Tibial nerve (tissue), 4 donors: Measurements from ENCODE around the gene PANK4. TPM values are rescaled to one million over a fixed set of nuclear protein-coding genes. Genes with fewer than 3 reads are reported as not detected.

ENCODE experiments used
- DNase-seq, 2 donors: peaks; one replicate each; pipeline ENCODE4 v3.0.0-alpha.2; 2019; ENCODE audit warnings: low spot score in 2 of 2
- H3K27ac ChIP-seq, 4 donors: fragments of 200-600 bp; sonication (generic) in 3 of 4; one replicate each; pipeline ENCODE4 v1.5.1; 2017 to 2019; ENCODE audit warnings: mild to moderate bottlenecking in 1 of 4
- H3K27me3 ChIP-seq, 2 donors: fragments of 200-600 bp; sonication (generic) in 1 of 2; one replicate each; pipeline versions ENCODE4 v1.5.1 to v1.6.0; 2017 to 2019
- H3K36me3 ChIP-seq, 3 donors: fragments of 200-600 bp; sonication (generic); one replicate each; pipeline ENCODE4 v1.5.1; 2018 to 2019
- H3K4me1 ChIP-seq, 4 donors: fragments of 200-600 bp; sonication (generic) in 3 of 4; one replicate each; pipeline ENCODE4 v1.5.1; 2017 to 2019
- H3K4me3 ChIP-seq, 4 donors: fragments of 200-600 bp; sonication (generic) in 3 of 4; one replicate each; pipeline ENCODE4 v1.5.1; 2017 to 2019; ENCODE audit warnings: mild to moderate bottlenecking in 1 of 4, moderate library complexity in 1 of 4
- H3K9me3 ChIP-seq, 4 donors: fragments of 200-600 bp; sonication (generic) in 3 of 4; one replicate each; pipeline ENCODE4 v1.5.1; 2017 to 2019
- EP300 ChIP-seq, 2 donors: sonication (generic); formaldehyde crosslinking; IDR thresholded peaks; one replicate each; pipeline ENCODE4 v1.6.1; 2017; ENCODE audit warnings: antibody characterized with exemption in 2 of 2, mild to moderate bottlenecking in 1 of 2
- POLR2A ChIP-seq, 2 donors: fragments of 450-650 bp; IDR thresholded peaks; one replicate each; pipeline ENCODE4 v1.6.1; 2017; ENCODE audit warnings: antibody characterized with exemption in 2 of 2, mild to moderate bottlenecking in 2 of 2, moderate library complexity in 2 of 2
- WGBS, 2 donors: methylation state at CpG; one replicate each; pipeline ENCODE4 v1.1.5; 2018; 5-methylcytosine and 5-hydroxymethylcytosine counted together
- total RNA-seq, 4 donors: library from RNA; depleted of rRNA; stranded (reverse); fragments of >200 nt; gene quantifications; one replicate each; pipeline ENCODE4 v1.1.0, GENCODE V29; 2016
- TF ChIP-seq, protein P1 (sequence below), 5 experiments: fragments of 200-600 bp in 3 of 5; fragments of 450-650 bp in 2 of 5; sonication (generic) in 3 of 5; IDR thresholded peaks; one replicate each; pipeline ENCODE4 v1.5.1; 2016 to 2019; ENCODE audit warnings: antibody characterized with exemption in 5 of 5, mild to moderate bottlenecking in 3 of 5, moderate library complexity in 2 of 5

PANK4 gene
- total RNA-seq, 4 donors from 2014 or later: 14.2 to 50.0 (median 38.1) TPM

DNA sequence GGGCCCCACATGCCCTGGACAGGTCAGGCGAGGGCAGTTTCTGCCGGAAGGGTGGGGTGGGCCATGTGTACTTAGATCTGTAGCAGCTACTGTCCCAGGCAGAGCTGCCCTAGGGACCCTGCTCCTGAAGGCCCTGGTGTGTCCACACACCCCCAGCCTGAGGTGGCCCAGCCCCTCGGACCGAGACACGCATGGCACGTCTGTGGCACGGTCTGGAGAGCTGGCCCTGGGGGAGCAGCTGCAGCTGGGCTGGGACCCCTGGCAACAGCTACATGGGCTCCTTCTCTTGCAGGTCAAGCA, 24.6 kb downstream of the PANK4 start:
- Histone ChIP-seq H3K4me3 (no peak overlapping the region), H3K27ac (no peak overlapping the region), H3K27me3 (peaks cover 2 to 77% of the 10 kb centered on the region in 2 donors), H3K4me1 (peaks cover 0 to 22% (median 4%) of the 10 kb centered on the region in 4 donors), H3K9me3 (no peaks in the 10 kb centered on the region), H3K36me3 (no peaks in the 10 kb centered on the region)
- 39 to 57% methylated on average over 6 to 7 of the region's 7 CpGs for WGBS, 2 donors
- no peak for DNase-seq
- no peak for TF ChIP-seq EP300 (IDR thresholded peaks at IDR 0.05)
- TF ChIP-seq POLR2A (IDR thresholded peaks at IDR 0.05): no peak
- TF ChIP-seq, protein P1, sequence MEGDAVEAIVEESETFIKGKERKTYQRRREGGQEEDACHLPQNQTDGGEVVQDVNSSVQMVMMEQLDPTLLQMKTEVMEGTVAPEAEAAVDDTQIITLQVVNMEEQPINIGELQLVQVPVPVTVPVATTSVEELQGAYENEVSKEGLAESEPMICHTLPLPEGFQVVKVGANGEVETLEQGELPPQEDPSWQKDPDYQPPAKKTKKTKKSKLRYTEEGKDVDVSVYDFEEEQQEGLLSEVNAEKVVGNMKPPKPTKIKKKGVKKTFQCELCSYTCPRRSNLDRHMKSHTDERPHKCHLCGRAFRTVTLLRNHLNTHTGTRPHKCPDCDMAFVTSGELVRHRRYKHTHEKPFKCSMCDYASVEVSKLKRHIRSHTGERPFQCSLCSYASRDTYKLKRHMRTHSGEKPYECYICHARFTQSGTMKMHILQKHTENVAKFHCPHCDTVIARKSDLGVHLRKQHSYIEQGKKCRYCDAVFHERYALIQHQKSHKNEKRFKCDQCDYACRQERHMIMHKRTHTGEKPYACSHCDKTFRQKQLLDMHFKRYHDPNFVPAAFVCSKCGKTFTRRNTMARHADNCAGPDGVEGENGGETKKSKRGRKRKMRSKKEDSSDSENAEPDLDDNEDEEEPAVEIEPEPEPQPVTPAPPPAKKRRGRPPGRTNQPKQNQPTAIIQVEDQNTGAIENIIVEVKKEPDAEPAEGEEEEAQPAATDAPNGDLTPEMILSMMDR (IDR thresholded peaks at IDR 0.05): no peak

DNA sequence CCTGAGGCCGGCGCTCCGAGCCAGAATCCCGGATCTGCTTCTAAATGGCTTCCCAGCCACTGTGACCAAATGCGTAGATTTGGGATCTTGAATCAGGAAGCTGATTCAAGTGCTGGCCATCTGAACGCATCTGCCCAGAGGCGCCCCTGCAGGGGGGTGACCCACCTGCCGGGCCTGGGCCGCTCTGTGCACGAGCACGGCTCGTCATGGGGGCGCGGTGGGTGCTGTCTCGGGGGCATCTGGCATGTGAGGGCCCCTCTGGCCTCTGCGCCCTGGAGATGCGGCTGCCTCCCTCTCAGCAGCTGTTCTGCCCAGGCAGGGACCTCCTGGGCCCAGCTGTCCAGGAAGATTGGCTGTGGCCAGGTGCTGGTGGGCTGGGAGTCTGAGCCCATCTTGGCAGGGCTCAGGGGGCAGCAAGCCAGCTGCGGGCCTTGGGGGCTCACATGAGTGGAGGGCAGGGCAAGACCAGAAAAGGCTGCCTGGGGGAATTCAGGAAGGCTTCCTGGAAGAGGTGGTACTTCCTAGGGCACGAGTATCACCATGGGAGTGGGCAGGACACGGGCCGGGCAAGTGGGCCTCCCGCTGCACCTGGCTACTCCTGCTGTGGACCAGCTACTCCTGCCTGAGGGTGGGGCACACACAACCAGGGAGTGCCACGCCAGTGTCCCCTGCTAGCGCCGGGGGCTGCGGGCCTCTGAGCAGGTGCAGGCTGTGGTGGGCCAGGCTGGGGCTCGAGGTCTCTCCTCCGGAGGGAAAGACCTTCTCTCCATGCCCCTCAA, 25.2 kb downstream of the PANK4 start:
- TF ChIP-seq, protein P1 (IDR thresholded peaks at IDR 0.05): no peak
- no peak for TF ChIP-seq POLR2A (IDR thresholded peaks at IDR 0.05)
- TF ChIP-seq EP300 (IDR thresholded peaks at IDR 0.05): no peak
- Histone ChIP-seq H3K4me3 (no peak overlapping the region), H3K36me3 (no peaks in the 10 kb centered on the region), H3K27ac (no peak overlapping the region), H3K9me3 (no peaks in the 10 kb centered on the region), H3K4me1 (peaks cover 0 to 17% (median 4%) of the 10 kb centered on the region in 4 donors), H3K27me3 (peaks cover 2 to 77% of the 10 kb centered on the region in 2 donors)
- WGBS, 2 donors: 66 to 72% methylated on average over 20 to 28 of the region's 28 CpGs
- DNase-seq: no peak

DNA sequence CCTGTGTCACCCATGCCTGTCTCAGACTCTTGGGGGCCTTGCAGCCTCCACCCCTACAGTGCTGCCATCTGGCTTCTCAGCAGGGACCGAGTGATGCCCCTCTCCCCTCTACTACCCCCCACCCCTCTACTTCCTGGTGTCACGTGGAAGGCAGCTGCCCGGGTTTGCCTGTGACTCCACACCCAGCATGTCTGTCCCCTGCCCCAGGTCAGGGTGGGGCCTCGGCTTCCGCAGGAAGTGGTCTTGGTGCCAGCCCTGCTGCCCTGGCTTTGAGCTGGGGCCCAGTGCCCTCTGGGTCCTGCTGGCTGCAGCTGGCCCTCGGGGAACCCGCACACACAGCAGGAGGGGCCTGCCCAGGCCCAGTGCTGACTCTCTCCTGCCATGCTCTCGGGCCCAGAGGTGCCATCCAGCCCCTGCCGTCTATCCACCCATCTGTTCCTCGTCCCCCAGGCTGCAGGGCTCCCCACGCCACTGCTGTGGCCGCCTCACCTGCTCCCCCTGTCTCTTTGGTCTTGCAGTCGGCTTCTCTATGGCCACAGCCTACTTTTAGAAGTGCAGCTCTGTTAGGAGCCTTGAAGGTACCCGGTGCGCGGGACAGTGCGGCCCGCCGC, 26.3 kb downstream of the PANK4 start:
- Histone ChIP-seq H3K27me3 (peaks cover 2 to 76% of the 10 kb centered on the region in 2 donors), H3K36me3 (no peaks in the 10 kb centered on the region), H3K4me1 (peaks cover 0 to 11% (median 4%) of the 10 kb centered on the region in 4 donors), H3K4me3 (no peak overlapping the region), H3K27ac (no peak overlapping the region), H3K9me3 (no peaks in the 10 kb centered on the region)
- no peak for DNase-seq
- TF ChIP-seq, protein P1 (IDR thresholded peaks at IDR 0.05): no peak
- no peak for TF ChIP-seq EP300 (IDR thresholded peaks at IDR 0.05)
- no peak for TF ChIP-seq POLR2A (IDR thresholded peaks at IDR 0.05)
- 45 to 49% methylated on average over 19 of the region's 19 CpGs for WGBS, 2 donors

DNA sequence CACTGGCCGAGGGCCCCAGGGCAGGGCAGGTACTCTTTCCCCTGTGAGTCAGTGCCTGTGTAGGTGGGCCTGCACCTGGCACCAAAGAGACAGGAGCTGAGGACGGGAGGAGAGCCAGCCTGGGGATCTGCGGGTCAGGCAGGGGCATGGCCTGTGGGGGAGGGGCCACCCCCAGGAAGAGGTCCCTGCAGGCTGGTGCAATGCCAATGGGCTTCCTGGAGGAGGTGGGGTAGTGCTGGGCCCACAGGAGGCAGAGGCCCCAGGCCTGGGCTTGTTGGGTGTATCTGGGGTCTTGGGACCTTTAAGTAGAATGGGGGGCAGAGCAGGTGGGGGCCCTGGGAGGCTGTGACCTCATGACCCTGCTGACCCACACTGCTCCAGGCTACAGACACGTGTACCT, 27.1 kb downstream of the PANK4 start:
- peaks cover 0 to 3% (median 0%) of the 10 kb centered on the region in 4 donors for H3K4me1 ChIP-seq
- peaks cover 2 to 73% of the 10 kb centered on the region in 2 donors for H3K27me3 ChIP-seq
- no peaks in the 10 kb centered on the region for H3K36me3 ChIP-seq
- no peak for DNase-seq
- WGBS, 2 donors: 12 to 48% methylated on average over 3 to 4 of the region's 4 CpGs
- no peak overlapping the region for H3K4me3 ChIP-seq
- no peaks in the 10 kb centered on the region for H3K9me3 ChIP-seq
- TF ChIP-seq POLR2A (IDR thresholded peaks at IDR 0.05) (no peak), EP300 (IDR thresholded peaks at IDR 0.05) (no peak)
- TF ChIP-seq, protein P1 (IDR thresholded peaks at IDR 0.05): no peak
- H3K27ac ChIP-seq: no peak overlapping the region

DNA sequence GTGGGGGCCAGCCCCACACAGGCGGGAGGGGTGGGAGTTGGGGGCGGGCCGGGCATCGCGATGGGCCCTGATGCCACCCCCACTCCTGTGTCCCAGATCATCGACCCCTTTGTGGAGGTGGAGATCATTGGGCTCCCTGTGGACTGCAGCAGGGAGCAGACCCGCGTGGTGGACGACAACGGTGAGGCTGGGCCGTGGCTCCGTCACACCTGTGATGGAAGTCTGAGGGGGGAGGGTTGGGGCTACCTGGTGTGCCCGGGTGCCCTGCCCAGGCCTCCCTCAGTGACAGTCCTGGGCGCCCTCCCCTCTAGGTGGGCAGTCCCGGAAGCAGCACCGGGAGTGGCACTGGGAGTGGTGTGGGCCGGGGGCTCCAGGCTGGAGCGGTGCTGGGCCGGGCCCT, 27.7 kb downstream of the PANK4 start:
- no peak overlapping the region for H3K4me3 ChIP-seq
- H3K36me3 ChIP-seq: no peaks in the 10 kb centered on the region
- 72% methylated on average over 17 of the region's 19 CpGs; no CpG with 5 or more reads in 1 of the 2 donors for WGBS, 2 donors
- H3K27ac ChIP-seq: no peak overlapping the region
- no peaks in the 10 kb centered on the region for H3K9me3 ChIP-seq
- peaks cover 2 to 67% of the 10 kb centered on the region in 2 donors for H3K27me3 ChIP-seq
- no peak for TF ChIP-seq EP300 (IDR thresholded peaks at IDR 0.05)
- TF ChIP-seq POLR2A (IDR thresholded peaks at IDR 0.05): no peak
- TF ChIP-seq, protein P1 (IDR thresholded peaks at IDR 0.05): no peak
- peaks cover 0 to 3% (median 0%) of the 10 kb centered on the region in 4 donors for H3K4me1 ChIP-seq
- DNase-seq: no peak
